H9 (cell line): ENCODE measurements around the gene IGSF5. TPM values are rescaled to one million over a fixed set of nuclear protein-coding genes. Genes with fewer than 3 reads are reported as not detected.

Experiments used
- DNase-seq: peaks from one replicate; pipeline ENCODE4 v3.0.0-alpha.2; 2017
- H2AFZ ChIP-seq: one replicate; pipeline ENCODE4 v1.6.1; 2013; ENCODE audit warnings: mild to moderate bottlenecking, low read length, control low read depth, moderate library complexity
- H2AK5ac ChIP-seq: 2 replicates; pipeline ENCODE4 v1.6.1; 2013; ENCODE audit warnings: low read length, control low read depth, mixed read lengths; ENCODE audit not compliant: insufficient read length
- H2BK120ac ChIP-seq: one replicate; pipeline ENCODE4 v1.6.1; 2013; ENCODE audit warnings: low read depth, mild to moderate bottlenecking, low read length, control low read depth, inconsistent platforms; ENCODE audit not compliant: poor library complexity, severe bottlenecking
- H2BK12ac ChIP-seq: 2 replicates; pipeline ENCODE4 v1.6.1; 2013; ENCODE audit warnings: low read length, control low read depth, mixed read lengths, low read depth; ENCODE audit not compliant: insufficient read length
- H2BK15ac ChIP-seq: 2 replicates; pipeline ENCODE4 v1.6.1; 2013; ENCODE audit warnings: low read depth, low read length, control low read depth
- H2BK20ac ChIP-seq: one replicate; pipeline ENCODE4 v1.6.1; 2013; ENCODE audit warnings: low read depth, mild to moderate bottlenecking, low read length, control low read depth, inconsistent platforms; ENCODE audit not compliant: poor library complexity, severe bottlenecking
- H2BK5ac ChIP-seq: 2 replicates; pipeline ENCODE4 v1.6.1; 2013; ENCODE audit warnings: low read length, control low read depth, mixed read lengths; ENCODE audit not compliant: insufficient read length
- H3K14ac ChIP-seq: 2 replicates; pipeline ENCODE4 v1.6.1; 2013; ENCODE audit warnings: low read length, control low read depth; ENCODE audit not compliant: insufficient read depth
- H3K18ac ChIP-seq: 2 replicates; pipeline ENCODE4 v1.6.1; 2013; ENCODE audit warnings: low read depth, mild to moderate bottlenecking, mixed read lengths, low read length, control low read depth; ENCODE audit not compliant: insufficient read length
- H3K23ac ChIP-seq: 2 replicates; pipeline ENCODE4 v1.6.1; 2013; ENCODE audit warnings: low read length, control low read depth, mixed read lengths, low read depth; ENCODE audit not compliant: insufficient read length
- H3K23me2 ChIP-seq: 2 replicates; pipeline ENCODE4 v1.6.1; 2013; ENCODE audit warnings: low read depth, mild to moderate bottlenecking, mixed read lengths, low read length, control low read depth; ENCODE audit not compliant: insufficient read length, poor library complexity, severe bottlenecking
- H3K27ac ChIP-seq: 2 replicates; pipeline ENCODE4 v1.5.1; 2013; ENCODE audit warnings: low read length, control low read depth, mixed read lengths, low read depth; ENCODE audit not compliant: insufficient read length
- H3K27me3 ChIP-seq: 2 replicates; pipeline ENCODE4 v1.6.1; 2013; ENCODE audit warnings: low read length, control low read depth, inconsistent platforms; ENCODE audit not compliant: insufficient read depth
- H3K4ac ChIP-seq: 2 replicates; pipeline ENCODE4 v1.6.1; 2013; ENCODE audit warnings: low read depth, mild to moderate bottlenecking, control low read depth, inconsistent platforms, low read length, moderate library complexity
- H3K4me1 ChIP-seq: 2 replicates; pipeline ENCODE4 v1.6.1; 2013; ENCODE audit warnings: low read length, control low read depth, inconsistent platforms; ENCODE audit not compliant: insufficient read depth
- H3K4me2 ChIP-seq: 2 replicates; pipeline ENCODE4 v1.6.1; 2013; ENCODE audit warnings: low read length, control low read depth, mixed read lengths; ENCODE audit not compliant: insufficient read length, insufficient read depth
- H3K56ac ChIP-seq: 2 replicates; pipeline ENCODE4 v1.6.1; 2013; ENCODE audit warnings: low read depth, mild to moderate bottlenecking, mixed read lengths, low read length, control low read depth; ENCODE audit not compliant: insufficient read length
- H3K79me1 ChIP-seq: 2 replicates; pipeline ENCODE4 v1.6.1; 2013; ENCODE audit warnings: low read depth, mild to moderate bottlenecking, moderate library complexity, low read length, control low read depth, inconsistent platforms; ENCODE audit not compliant: insufficient read depth, poor library complexity, severe bottlenecking
- H3K79me2 ChIP-seq: 2 replicates; pipeline ENCODE4 v1.6.1; 2013; ENCODE audit warnings: low read length, control low read depth, inconsistent platforms; ENCODE audit not compliant: insufficient read depth
- H3K9ac ChIP-seq: 2 replicates; pipeline ENCODE4 v1.6.1; 2013; ENCODE audit warnings: low read length, control low read depth, mixed read lengths; ENCODE audit not compliant: insufficient read length; ENCODE audit errors: extremely low read depth
- H3K9me3 ChIP-seq: one replicate; pipeline ENCODE4 v1.6.1; 2013; ENCODE audit warnings: low read depth, low read length, inconsistent platforms; ENCODE audit not compliant: control insufficient read depth
- H3T11ph ChIP-seq: one replicate; pipeline ENCODE4 v1.6.1; 2013; ENCODE audit warnings: mild to moderate bottlenecking, low read length, control low read depth, inconsistent platforms
- H4K20me1 ChIP-seq: one replicate; pipeline ENCODE4 v1.6.1; 2013; ENCODE audit not compliant: control insufficient read depth, insufficient read length, insufficient read depth
- H4K5ac ChIP-seq: 2 replicates; pipeline ENCODE4 v1.6.1; 2013; ENCODE audit warnings: low read depth, mild to moderate bottlenecking, mixed read lengths, low read length, control low read depth; ENCODE audit not compliant: insufficient read length
- H4K8ac ChIP-seq: replicated peaks from 2 replicates; pipeline ENCODE4 v1.6.1; 2013; ENCODE audit warnings: low read length, control low read depth, mixed read lengths, low read depth; ENCODE audit not compliant: insufficient read length
- H4K91ac ChIP-seq: 2 replicates; pipeline ENCODE4 v1.6.1; 2013; ENCODE audit warnings: low read depth, mild to moderate bottlenecking, moderate library complexity, mixed read lengths, low read length, control low read depth; ENCODE audit not compliant: insufficient read length
- H3K27ac Mint-ChIP-seq, 3 experiments: 2 replicates in 2 of 3; 3 replicates in 1 of 3; pipeline ENCODE4 v1.8.0; 2020 to 2021; ENCODE audit warnings: mixed read lengths in 3 of 3, mild to moderate bottlenecking in 1 of 3, moderate library complexity in 1 of 3
- H3K27me3 Mint-ChIP-seq: 2 replicates; pipeline ENCODE4 v1.8.0; 2021; ENCODE audit warnings: low read depth, mild to moderate bottlenecking, moderate library complexity, mixed read lengths
- H3K36me3 Mint-ChIP-seq, 3 experiments: 2 replicates in 2 of 3; 3 replicates in 1 of 3; pipeline ENCODE4 v1.8.0; 2020 to 2021; ENCODE audit warnings: low read depth in 3 of 3, mixed read lengths in 3 of 3; ENCODE audit not compliant: insufficient read depth in 1 of 3
- H3K4me1 Mint-ChIP-seq, 2 experiments: 2 replicates each; pipeline ENCODE4 v1.8.0; 2020; ENCODE audit warnings: mixed read lengths in 2 of 2
- H3K4me3 Mint-ChIP-seq, 2 experiments: 2 replicates in 1 of 2; 3 replicates in 1 of 2; pipeline ENCODE4 v1.8.0; 2020 to 2021; ENCODE audit warnings: mild to moderate bottlenecking in 2 of 2, mixed read lengths in 2 of 2, moderate library complexity in 1 of 2
- H3K9me3 Mint-ChIP-seq, 2 experiments: 2 replicates in 1 of 2; 3 replicates in 1 of 2; pipeline ENCODE4 v1.8.0; 2020; ENCODE audit warnings: mild to moderate bottlenecking in 2 of 2, mixed read lengths in 2 of 2, moderate library complexity in 1 of 2
- CTCF ChIP-seq: fragments of 200-600 bp; sonication (generic); conservative IDR thresholded peaks from 3 replicates; pipeline ENCODE4 v1.8.0; 2021; ENCODE audit warnings: antibody characterized with exemption, mild to moderate bottlenecking
- WGBS: extraction: QIAGEN DNeasy Blood & Tissue Kit; methylation state at CpG from one replicate; pipeline ENCODE4 v1.1.7; 2013; ENCODE audit warnings: missing lambda C conversion rate, low lambda C conversion rate, mixed read lengths; ENCODE audit not compliant: insufficient read length; ENCODE audit errors: extremely low coverage; 5-methylcytosine and 5-hydroxymethylcytosine counted together
- total RNA-seq: library from RNA; stranded (reverse); gene quantifications from 2 replicates; pipeline ENCODE4 v1.2.1, GENCODE V29; 2021

The IGSF5 gene
- total RNA-seq, 1 experiment from 2014 or later: 2.1 TPM

- H4K5ac ChIP-seq: no peak overlapping the region
- no peak overlapping the region for H2BK5ac ChIP-seq
- Mint-ChIP-seq H3K27ac (no peak overlapping the region), H3K9me3 (peaks cover 8 to 9% of the 10 kb centered on the region in 2 experiments; a peak in 4 of 5 replicates), H3K4me1 (no peaks in the 10 kb centered on the region), H3K27me3 (no peaks in the 10 kb centered on the region), H3K36me3 (peaks cover 3 to 8% (median 3%) of the 10 kb centered on the region in 3 experiments; a peak in 6 of 7 replicates), H3K4me3 (no peak overlapping the region)
- H3T11ph ChIP-seq: no peak overlapping the region
- no peaks in the 10 kb centered on the region for H3K9me3 ChIP-seq
- H4K20me1 ChIP-seq: no peaks in the 10 kb centered on the region
- no peak for DNase-seq
- H3K56ac ChIP-seq: no peak overlapping the region
- no peaks in the 10 kb centered on the region for H3K23me2 ChIP-seq
- no peak overlapping the region for H3K23ac ChIP-seq
- H3K4me1 ChIP-seq: no peaks in the 10 kb centered on the region
- H3K14ac ChIP-seq: no peak overlapping the region
- no peak overlapping the region for H3K9ac ChIP-seq
- TF ChIP-seq CTCF: no peak
- H4K91ac ChIP-seq: no peak overlapping the region
- H2AFZ ChIP-seq: no peak overlapping the region
- no peaks in the 10 kb centered on the region for H3K79me2 ChIP-seq
- no peak overlapping the region for H3K27ac ChIP-seq
- no peak overlapping the region for H2BK12ac ChIP-seq
- H3K4me2 ChIP-seq: no peak overlapping the region
- no peak overlapping the region for H3K18ac ChIP-seq
- H3K79me1 ChIP-seq: no peaks in the 10 kb centered on the region
- H3K4ac ChIP-seq: no peak overlapping the region
- no peak overlapping the region for H2BK20ac ChIP-seq
- no peaks in the 10 kb centered on the region for H3K27me3 ChIP-seq
- no peak overlapping the region for H2AK5ac ChIP-seq
- H2BK15ac ChIP-seq: no peak overlapping the region
- H4K8ac ChIP-seq: no peak overlapping the region
- no CpG with 5 or more reads among the region's 3 CpGs for WGBS
- no peak overlapping the region for H2BK120ac ChIP-seq
These were observed 62.8 kb downstream of the IGSF5 start for GRCh38 chr21:39807738-39808137.
